HCT116 (cell line): ENCODE data around the gene EPGN.

ENCODE experiments used
- CBX3 ChIP-seq: IDR thresholded peaks from 2 replicates; pipeline ENCODE4 v1.6.1; 2012; ENCODE audit warnings: low read depth
- CTCF ChIP-seq, 3 experiments: fragments of 200-600 bp in 1 of 3; sonication (generic) in 1 of 3; IDR thresholded peaks in 2 of 3; conservative IDR thresholded peaks in 1 of 3; 2 replicates each; pipeline ENCODE4 v1.5.1; 2012 to 2017; ENCODE audit warnings: low read depth in 2 of 3, low read length in 2 of 3, antibody characterized with exemption in 1 of 3, borderline replicate concordance in 1 of 3, control low read depth in 1 of 3, mild to moderate bottlenecking in 1 of 3, mixed read lengths in 1 of 3, mixed run types in 1 of 3, moderate library complexity in 1 of 3; ENCODE audit not compliant: insufficient read depth in 1 of 3
- EZH2 ChIP-seq: fragments of 200-600 bp; sonication (generic); IDR thresholded peaks from 2 replicates; pipeline ENCODE4 v1.6.1; 2017; ENCODE audit warnings: antibody characterized with exemption, mixed run types
- EZH2phosphoT487 ChIP-seq: fragments of 200-600 bp; IDR thresholded peaks from 2 replicates; pipeline ENCODE4 v1.6.1; 2018; ENCODE audit warnings: antibody characterized with exemption, borderline replicate concordance
- REST ChIP-seq: IDR thresholded peaks from 2 replicates; pipeline ENCODE4 v1.6.1; 2012; ENCODE audit warnings: low read depth
- ZBTB33 ChIP-seq: IDR thresholded peaks from 2 replicates; pipeline ENCODE4 v1.6.1; 2011; ENCODE audit warnings: mild to moderate bottlenecking, low read length, moderate library complexity; ENCODE audit not compliant: insufficient replicate concordance; ENCODE audit errors: extremely low read depth
- ZFX ChIP-seq: fragments of 450-650 bp; IDR thresholded peaks from 2 replicates; pipeline ENCODE4 v1.6.1; 2017

GRCh38 chr4:74317616-74318246, 9.5 kb downstream of the EPGN start:
- TF ChIP-seq EZH2phosphoT487 (no peak), ZBTB33 (no peak), ZFX (no peak), EZH2 (no peak), CTCF (IDR thresholded peaks at IDR 0.05 in 2 of 3, conservative IDR thresholded peaks at IDR 0.05 in 1 of 3; ENCODE audit: borderline replicate concordance in 1 of 3, insufficient read depth in 1 of 3, low read depth in 2 of 3, low read length in 2 of 3) (no peak), CBX3 (no peak), REST (no peak)
